HEK293 (cell line): ENCODE measurements around the gene CFAP97D2.

ENCODE experiments used
- CTCF ChIA-PET: fragments of 350-600 bp; formaldehyde crosslinking; extraction: SDS; loops from one replicate; lab custom pipeline; 2021; ENCODE audit warnings: antibody characterized with exemption; lab: Yijun Ruan, JAX
- POLR2A ChIA-PET: fragments of 300-600 bp; formaldehyde crosslinking; extraction: SDS; loops from one replicate; lab custom pipeline; 2020; ENCODE audit warnings: antibody characterized with exemption, inconsistent platforms; lab: Yijun Ruan, JAX
- H3K27ac ChIP-seq: fragments of 200-500 bp; sonication (Bioruptor generic); 2 replicates; pipeline ENCODE4 v1.5.1; 2014; ENCODE audit warnings: low read depth, low read length, control low read depth, inconsistent platforms; ENCODE audit errors: extremely low read depth
- H3K36me3 ChIP-seq, 2 experiments: fragments of 200-500 bp in 1 of 2; sonication (Bioruptor generic) in 1 of 2; 1 replicate in 1 of 2; 2 replicates in 1 of 2; pipeline ENCODE4 v1.5.1; 2014 to 2017; ENCODE audit warnings: inconsistent platforms in 2 of 2, low read length in 2 of 2; ENCODE audit not compliant: control insufficient read depth in 2 of 2, insufficient read depth in 1 of 2
- H3K4me1 ChIP-seq: fragments of 200-500 bp; sonication (Bioruptor generic); 2 replicates; pipeline ENCODE4 v1.5.1; 2014; ENCODE audit warnings: mild to moderate bottlenecking, low read length, inconsistent platforms; ENCODE audit not compliant: control insufficient read depth, insufficient read depth
- H3K4me3 ChIP-seq: 2 replicates; pipeline ENCODE4 v1.5.1; 2011; ENCODE audit warnings: low read depth, mild to moderate bottlenecking, control low read depth, low read length, moderate library complexity
- H3K9me3 ChIP-seq: fragments of 200-500 bp; sonication (Bioruptor generic); 2 replicates; pipeline ENCODE4 v1.5.1; 2014; ENCODE audit warnings: low read depth, low read length, inconsistent platforms; ENCODE audit not compliant: control insufficient read depth, insufficient read depth
- GLIS2 ChIP-seq: fragments of 450-650 bp; formaldehyde crosslinking; IDR thresholded peaks from 2 replicates; pipeline ENCODE4 v1.5.1; 2016; ENCODE audit warnings: missing biosample characterization, missing genetic modification characterization
- ZBTB7A ChIP-seq: fragments of 450-650 bp; formaldehyde crosslinking; IDR thresholded peaks from 2 replicates; pipeline ENCODE4 v1.5.1; 2016; ENCODE audit warnings: low read depth, missing biosample characterization, missing genetic modification characterization
- ZFHX2 ChIP-seq: fragments of 450-650 bp; formaldehyde crosslinking; conservative IDR thresholded peaks from 2 replicates; pipeline ENCODE4 v1.5.1; 2016; ENCODE audit warnings: missing biosample characterization, missing genetic modification characterization
- ZFP69B ChIP-seq: fragments of 450-650 bp; formaldehyde crosslinking; IDR thresholded peaks from 2 replicates; pipeline ENCODE4 v1.5.1; 2016; ENCODE audit warnings: missing biosample characterization, missing genetic modification characterization
- ZNF10 ChIP-seq: fragments of 450-650 bp; formaldehyde crosslinking; IDR thresholded peaks from 2 replicates; pipeline ENCODE4 v1.5.1; 2017; ENCODE audit warnings: missing biosample characterization, missing genetic modification characterization
- ZNF121 ChIP-seq: fragments of 450-650 bp; formaldehyde crosslinking; IDR thresholded peaks from 2 replicates; pipeline ENCODE4 v1.5.1; 2016; ENCODE audit warnings: missing biosample characterization, missing genetic modification characterization
- ZNF140 ChIP-seq: fragments of 450-650 bp; formaldehyde crosslinking; IDR thresholded peaks from 2 replicates; pipeline ENCODE4 v1.5.1; 2016; ENCODE audit warnings: missing biosample characterization, missing genetic modification characterization
- ZNF202 ChIP-seq: fragments of 450-650 bp; formaldehyde crosslinking; IDR thresholded peaks from 2 replicates; pipeline ENCODE4 v1.5.1; 2016; ENCODE audit warnings: missing biosample characterization, missing genetic modification characterization, borderline replicate concordance
- ZNF211 ChIP-seq: fragments of 450-650 bp; formaldehyde crosslinking; IDR thresholded peaks from 2 replicates; pipeline ENCODE4 v1.5.1; 2016; ENCODE audit warnings: low read depth, missing biosample characterization, missing genetic modification characterization
- ZNF248 ChIP-seq: fragments of 450-650 bp; formaldehyde crosslinking; IDR thresholded peaks from 2 replicates; pipeline ENCODE4 v1.5.1; 2017; ENCODE audit warnings: missing biosample characterization, missing genetic modification characterization
- ZNF416 ChIP-seq: fragments of 450-650 bp; formaldehyde crosslinking; IDR thresholded peaks from 2 replicates; pipeline ENCODE4 v1.5.1; 2016; ENCODE audit warnings: missing biosample characterization, missing genetic modification characterization
- ZNF473 ChIP-seq: fragments of 450-650 bp; formaldehyde crosslinking; IDR thresholded peaks from 2 replicates; pipeline ENCODE4 v1.5.1; 2017; ENCODE audit warnings: missing biosample characterization, missing genetic modification characterization
- ZNF514 ChIP-seq: fragments of 450-650 bp; formaldehyde crosslinking; IDR thresholded peaks from 2 replicates; pipeline ENCODE4 v1.5.1; 2016; ENCODE audit warnings: missing biosample characterization, missing genetic modification characterization
- ZNF544 ChIP-seq: fragments of 450-650 bp; formaldehyde crosslinking; IDR thresholded peaks from 2 replicates; pipeline ENCODE4 v1.5.0; 2017; ENCODE audit warnings: missing biosample characterization, missing genetic modification characterization
- ZNF548 ChIP-seq: fragments of 450-650 bp; formaldehyde crosslinking; IDR thresholded peaks from 2 replicates; pipeline ENCODE4 v1.5.1; 2016; ENCODE audit warnings: missing biosample characterization, missing genetic modification characterization
- ZNF571 ChIP-seq: fragments of 450-650 bp; formaldehyde crosslinking; IDR thresholded peaks from 2 replicates; pipeline ENCODE4 v1.5.0; 2017; ENCODE audit warnings: missing biosample characterization, missing genetic modification characterization
- ZNF585B ChIP-seq: fragments of 450-650 bp; formaldehyde crosslinking; IDR thresholded peaks from 2 replicates; pipeline ENCODE4 v1.5.1; 2016; ENCODE audit warnings: missing biosample characterization, missing genetic modification characterization
- ZNF747 ChIP-seq: fragments of 450-650 bp; formaldehyde crosslinking; IDR thresholded peaks from 2 replicates; pipeline ENCODE4 v1.5.1; 2016; ENCODE audit warnings: missing biosample characterization, missing genetic modification characterization
- ZNF76 ChIP-seq: fragments of 450-650 bp; formaldehyde crosslinking; IDR thresholded peaks from 2 replicates; pipeline ENCODE4; 2016; ENCODE audit warnings: low read depth, missing biosample characterization, missing genetic modification characterization, borderline replicate concordance
- ZNF843 ChIP-seq: fragments of 450-650 bp; formaldehyde crosslinking; IDR thresholded peaks from 2 replicates; pipeline ENCODE4 v1.5.1; 2016; ENCODE audit warnings: missing biosample characterization, missing genetic modification characterization
- TF ChIP-seq, protein P1 (sequence below): fragments of 450-650 bp; formaldehyde crosslinking; IDR thresholded peaks from 2 replicates; pipeline ENCODE4 v1.5.1; 2016; ENCODE audit warnings: missing biosample characterization, missing genetic modification characterization
- TF ChIP-seq, protein P2 (sequence below): fragments of 450-650 bp; formaldehyde crosslinking; IDR thresholded peaks from 2 replicates; pipeline ENCODE4 v1.5.1; 2016; ENCODE audit warnings: missing biosample characterization, missing genetic modification characterization, low read depth
- TF ChIP-seq, protein P3 (sequence below): fragments of 450-650 bp; formaldehyde crosslinking; IDR thresholded peaks from 2 replicates; pipeline ENCODE4 v1.5.1; 2016; ENCODE audit warnings: missing biosample characterization, missing genetic modification characterization
- TF ChIP-seq, protein P4 (sequence below): fragments of 450-650 bp; IDR thresholded peaks from 2 replicates; pipeline ENCODE4 v1.5.1; 2018; ENCODE audit warnings: missing biosample characterization, mild to moderate bottlenecking, missing genetic modification characterization

The CFAP97D2 gene

DNA sequence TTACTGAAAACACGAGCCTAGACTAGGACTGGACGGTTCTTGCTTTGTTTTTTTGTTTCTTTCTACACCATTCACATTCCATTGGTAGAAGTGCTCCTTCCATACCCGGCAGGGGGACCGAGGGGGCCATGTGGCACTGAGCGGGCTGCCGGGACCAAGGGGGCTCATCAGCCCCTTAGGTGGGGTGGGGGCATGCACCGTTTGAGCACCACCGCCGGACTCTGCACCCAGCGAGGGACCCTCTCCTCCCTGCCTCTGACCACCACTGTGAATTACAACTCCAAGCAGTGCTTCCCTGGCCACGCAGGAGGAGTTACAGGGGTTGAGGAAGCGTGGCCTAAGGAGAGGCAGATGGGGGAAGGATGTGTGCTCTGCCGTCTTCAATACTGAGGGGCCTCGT, 15.0 kb upstream of the CFAP97D2 start (continued):
- TF ChIP-seq, protein P1, sequence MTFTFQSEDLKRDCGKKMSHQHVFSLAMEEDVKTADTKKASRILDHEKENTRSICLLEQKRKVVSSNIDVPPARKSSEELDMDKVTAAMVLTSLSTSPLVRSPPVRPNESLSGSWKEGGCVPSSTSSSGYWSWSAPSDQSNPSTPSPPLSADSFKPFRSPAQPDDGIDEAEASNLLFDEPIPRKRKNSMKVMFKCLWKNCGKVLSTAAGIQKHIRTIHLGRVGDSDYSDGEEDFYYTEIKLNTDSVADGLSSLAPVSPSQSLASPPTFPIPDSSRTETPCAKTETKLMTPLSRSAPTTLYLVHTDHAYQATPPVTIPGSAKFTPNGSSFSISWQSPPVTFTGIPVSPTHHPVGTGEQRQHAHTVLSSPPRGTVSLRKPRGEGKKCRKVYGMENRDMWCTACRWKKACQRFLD (tag by site-specific recombination), result no peak
- no peak for TF ChIP-seq ZNF473 (tag by site-specific recombination)
- TF ChIP-seq ZNF514 (tag by site-specific recombination), result no peak
- no peak for TF ChIP-seq ZNF548 (tag by site-specific recombination)
- no peak for TF ChIP-seq ZNF843
- TF ChIP-seq ZNF416, result no peak
- TF ChIP-seq GLIS2 (tag by site-specific recombination), result no peak
- TF ChIP-seq, all 188 proteins: peak for 0

DNA sequence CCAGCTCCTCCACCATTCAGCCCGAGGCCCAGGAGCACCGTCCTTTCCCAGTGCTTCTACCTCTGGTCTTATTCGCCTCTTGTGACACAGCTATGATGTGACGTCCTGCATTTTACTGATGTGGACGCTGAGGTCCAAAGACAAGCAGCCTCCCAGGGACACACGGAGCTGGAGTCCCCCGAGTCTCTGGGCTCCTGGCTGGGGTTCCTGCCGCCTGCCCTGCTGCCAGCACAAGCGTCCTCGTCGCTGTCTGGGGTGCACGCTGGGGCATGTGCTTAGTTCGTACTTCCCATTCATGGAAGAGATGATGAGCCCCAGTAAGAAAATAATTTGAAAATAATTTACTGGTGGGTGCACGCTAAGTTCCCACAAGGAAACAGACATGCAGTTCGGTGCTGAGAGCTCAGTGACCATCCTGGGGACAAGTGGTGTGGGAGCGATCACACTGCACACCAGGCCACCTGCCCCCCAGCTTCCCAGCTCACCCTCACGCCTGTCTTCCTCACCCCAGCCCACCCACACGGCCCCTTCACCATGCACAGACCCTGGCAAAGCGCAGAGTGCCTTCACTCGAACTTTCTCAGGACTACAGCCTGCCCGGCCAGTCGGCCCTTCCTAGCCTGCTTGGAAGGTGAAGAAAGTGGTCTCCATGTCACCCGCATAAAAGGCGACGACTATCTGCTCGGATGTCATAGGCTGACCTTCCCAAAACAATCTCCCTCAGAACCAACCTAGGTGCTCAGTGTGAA, 14.2 kb upstream of the CFAP97D2 start:
- POLR2A ChIA-PET, result no interaction called here
- CTCF ChIA-PET, result no interaction called here
- H3K27ac ChIP-seq, result no peak overlapping the region
- H3K9me3 ChIP-seq, result no peaks in the 10 kb centered on the region
- H3K36me3 ChIP-seq, result no peaks in the 10 kb centered on the region
- TF ChIP-seq ZNF747 (tag by site-specific recombination), result no peak
- no peak for TF ChIP-seq ZNF10 (tag by site-specific recombination)
- TF ChIP-seq ZNF76 (tag by site-specific recombination), result no peak
- no peak for TF ChIP-seq ZNF571 (tag by site-specific recombination)
- TF ChIP-seq ZNF544 (tag by site-specific recombination), result no peak
- no peak for TF ChIP-seq ZNF211
- TF ChIP-seq ZNF585B (tag by site-specific recombination), result no peak
- TF ChIP-seq ZFP69B (tag by site-specific recombination), result no peak
- TF ChIP-seq ZNF514 (tag by site-specific recombination), result no peak
- no peak for TF ChIP-seq ZNF202 (tag by site-specific recombination)
- TF ChIP-seq, protein P2, sequence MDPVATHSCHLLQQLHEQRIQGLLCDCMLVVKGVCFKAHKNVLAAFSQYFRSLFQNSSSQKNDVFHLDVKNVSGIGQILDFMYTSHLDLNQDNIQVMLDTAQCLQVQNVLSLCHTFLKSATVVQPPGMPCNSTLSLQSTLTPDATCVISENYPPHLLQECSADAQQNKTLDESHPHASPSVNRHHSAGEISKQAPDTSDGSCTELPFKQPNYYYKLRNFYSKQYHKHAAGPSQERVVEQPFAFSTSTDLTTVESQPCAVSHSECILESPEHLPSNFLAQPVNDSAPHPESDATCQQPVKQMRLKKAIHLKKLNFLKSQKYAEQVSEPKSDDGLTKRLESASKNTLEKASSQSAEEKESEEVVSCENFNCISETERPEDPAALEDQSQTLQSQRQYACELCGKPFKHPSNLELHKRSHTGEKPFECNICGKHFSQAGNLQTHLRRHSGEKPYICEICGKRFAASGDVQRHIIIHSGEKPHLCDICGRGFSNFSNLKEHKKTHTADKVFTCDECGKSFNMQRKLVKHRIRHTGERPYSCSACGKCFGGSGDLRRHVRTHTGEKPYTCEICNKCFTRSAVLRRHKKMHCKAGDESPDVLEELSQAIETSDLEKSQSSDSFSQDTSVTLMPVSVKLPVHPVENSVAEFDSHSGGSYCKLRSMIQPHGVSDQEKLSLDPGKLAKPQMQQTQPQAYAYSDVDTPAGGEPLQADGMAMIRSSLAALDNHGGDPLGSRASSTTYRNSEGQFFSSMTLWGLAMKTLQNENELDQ (tag by site-specific recombination), result no peak
- no peak for TF ChIP-seq ZBTB7A
- TF ChIP-seq ZNF548 (tag by site-specific recombination), result no peak
- TF ChIP-seq, protein P3, sequence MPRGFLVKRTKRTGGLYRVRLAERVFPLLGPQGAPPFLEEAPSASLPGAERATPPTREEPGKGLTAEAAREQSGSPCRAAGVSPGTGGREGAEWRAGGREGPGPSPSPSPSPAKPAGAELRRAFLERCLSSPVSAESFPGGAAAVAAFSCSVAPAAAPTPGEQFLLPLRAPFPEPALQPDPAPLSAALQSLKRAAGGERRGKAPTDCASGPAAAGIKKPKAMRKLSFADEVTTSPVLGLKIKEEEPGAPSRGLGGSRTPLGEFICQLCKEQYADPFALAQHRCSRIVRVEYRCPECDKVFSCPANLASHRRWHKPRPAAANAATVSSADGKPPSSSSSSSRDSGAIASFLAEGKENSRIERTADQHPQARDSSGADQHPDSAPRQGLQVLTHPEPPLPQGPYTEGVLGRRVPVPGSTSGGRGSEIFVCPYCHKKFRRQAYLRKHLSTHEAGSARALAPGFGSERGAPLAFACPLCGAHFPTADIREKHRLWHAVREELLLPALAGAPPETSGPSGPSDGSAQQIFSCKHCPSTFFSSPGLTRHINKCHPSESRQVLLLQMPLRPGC, result no peak
- TF ChIP-seq ZNF248, result no peak
- TF ChIP-seq, protein P4, sequence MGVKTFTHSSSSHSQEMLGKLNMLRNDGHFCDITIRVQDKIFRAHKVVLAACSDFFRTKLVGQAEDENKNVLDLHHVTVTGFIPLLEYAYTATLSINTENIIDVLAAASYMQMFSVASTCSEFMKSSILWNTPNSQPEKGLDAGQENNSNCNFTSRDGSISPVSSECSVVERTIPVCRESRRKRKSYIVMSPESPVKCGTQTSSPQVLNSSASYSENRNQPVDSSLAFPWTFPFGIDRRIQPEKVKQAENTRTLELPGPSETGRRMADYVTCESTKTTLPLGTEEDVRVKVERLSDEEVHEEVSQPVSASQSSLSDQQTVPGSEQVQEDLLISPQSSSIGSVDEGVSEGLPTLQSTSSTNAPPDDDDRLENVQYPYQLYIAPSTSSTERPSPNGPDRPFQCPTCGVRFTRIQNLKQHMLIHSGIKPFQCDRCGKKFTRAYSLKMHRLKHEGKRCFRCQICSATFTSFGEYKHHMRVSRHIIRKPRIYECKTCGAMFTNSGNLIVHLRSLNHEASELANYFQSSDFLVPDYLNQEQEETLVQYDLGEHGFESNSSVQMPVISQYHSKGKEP (tag by site-specific recombination), result no peak
- TF ChIP-seq ZNF140, result no peak
- TF ChIP-seq ZNF416, result no peak
- no peak for TF ChIP-seq ZNF121 (tag by site-specific recombination)
- no peak for TF ChIP-seq ZFHX2 (tag by site-specific recombination)
- no peaks in the 10 kb centered on the region for H3K4me1 ChIP-seq
- H3K4me3 ChIP-seq, result no peak overlapping the region
